Spleen (tissue), 11 donors: Measurements from ENCODE around the gene RDX. TPM values are rescaled to one million over a fixed set of nuclear protein-coding genes. Genes with fewer than 3 reads are reported as not detected.

Experiments used
- DNase-seq: peaks from one replicate; pipeline ENCODE4 v3.0.0-alpha.2; 2020
- H3K27ac ChIP-seq, 8 donors: fragments of 200-600 bp; sonication (generic) in 7 of 8; 1 replicate in 4 of 8; 2 replicates in 4 of 8; pipeline versions ENCODE4 v1.5.0 to v1.8.0; 2016 to 2021; ENCODE audit warnings: inconsistent platforms in 4 of 8, mild to moderate bottlenecking in 4 of 8, moderate library complexity in 1 of 8
- H3K27me3 ChIP-seq, 7 donors: fragments of 200-600 bp; sonication (generic) in 6 of 7; replicated peaks in 1 of 7; 1 replicate in 4 of 7; 2 replicates in 3 of 7; pipeline versions ENCODE4 v1.5.0 to v1.8.0; 2016 to 2021; ENCODE audit warnings: inconsistent platforms in 3 of 7, mild to moderate bottlenecking in 1 of 7
- H3K36me3 ChIP-seq, 6 donors: fragments of 200-600 bp; sonication (generic) in 5 of 6; 1 replicate in 4 of 6; 2 replicates in 2 of 6; pipeline versions ENCODE4 v1.5.0 to v1.8.0; 2016 to 2021; ENCODE audit warnings: inconsistent platforms in 2 of 6
- H3K4me1 ChIP-seq, 6 donors: fragments of 200-600 bp; sonication (generic) in 5 of 6; 1 replicate in 3 of 6; 2 replicates in 3 of 6; pipeline versions ENCODE4 v1.5.0 to v1.8.0; 2016 to 2021; ENCODE audit warnings: inconsistent platforms in 3 of 6
- H3K4me3 ChIP-seq, 8 donors: fragments of 200-600 bp; sonication (generic) in 7 of 8; 1 replicate in 4 of 8; 2 replicates in 4 of 8; pipeline versions ENCODE4 v1.5.0 to v1.8.0; 2016 to 2021; ENCODE audit warnings: inconsistent platforms in 4 of 8, mild to moderate bottlenecking in 4 of 8, moderate library complexity in 2 of 8
- H3K9me3 ChIP-seq, 8 donors: fragments of 200-600 bp; sonication (generic) in 7 of 8; 1 replicate in 4 of 8; 2 replicates in 4 of 8; pipeline versions ENCODE4 v1.5.0 to v1.8.0; 2016 to 2021; ENCODE audit warnings: inconsistent platforms in 4 of 8
- CTCF ChIP-seq, 11 experiments: fragments of 200-600 bp in 7 of 11; fragments of 450-650 bp in 4 of 11; sonication (generic) in 4 of 11; IDR thresholded peaks in 8 of 11; conservative IDR thresholded peaks in 3 of 11; 1 replicate in 7 of 11; 2 replicates in 4 of 11; pipeline versions ENCODE4 v1.4.0 to v1.8.0; 2016 to 2021; ENCODE audit warnings: antibody characterized with exemption in 11 of 11, inconsistent platforms in 4 of 11, mild to moderate bottlenecking in 1 of 11
- POLR2A ChIP-seq, 3 donors: fragments of 450-650 bp; IDR thresholded peaks; one replicate each; pipeline ENCODE4 v1.5.1; 2017; ENCODE audit warnings: antibody characterized with exemption in 3 of 3, mild to moderate bottlenecking in 1 of 3
- POLR2AphosphoS5 ChIP-seq, 3 donors: sonication (generic); formaldehyde crosslinking; IDR thresholded peaks; one replicate each; pipeline ENCODE4 v1.5.1; 2017; ENCODE audit warnings: antibody characterized with exemption in 3 of 3
- WGBS, 5 donors: extraction: QIAGEN DNeasy Blood & Tissue Kit in 3 of 5; methylation state at CpG; one replicate each; pipeline versions ENCODE4 v1.1.5 to v1.1.7; 2013 to 2018; 5-methylcytosine and 5-hydroxymethylcytosine counted together
- intact Hi-C: fragments of 100-400 bp; cut with DNase I; formaldehyde crosslinking; loops from one replicate; pipeline ENCODE4 v1.15.0; 2023; ENCODE audit warnings: low total_unique reads
- polyA plus RNA-seq, 3 donors: library from polyadenylated mRNA; stranded (reverse); fragments of 200-250 nt; gene quantifications; one replicate each; pipeline ENCODE4 v1.2.1, GENCODE V29; 2013
- total RNA-seq, 7 donors: library from RNA; depleted of rRNA in 3 of 7; stranded (reverse); fragments of >200 nt in 3 of 7; fragmentation: NEBNext Ultra II Directional in 4 of 7; extraction: Animal tissue kit (Norgen Biotek cat#: 25700) in 4 of 7; gene quantifications; one replicate each; pipeline versions ENCODE4 v1.1.0 to v1.2.1, GENCODE V29; 2016 to 2021
- donor health status: healthy with polysubstance abuse.
- donor health status: DM: no; HTN: no; CAD: no; lungs with moderate emphysema.
- donor health status: DM: no; HTN: no; CAD: no.
- donor health status: Bipolar disorder and iron deficiency.
- donor health status: healthy.
- donor health status: DM: no; HTN: no; CAD: no.
- donor health status: DM: yes; HTN: yes; CAD: no.

Gene RDX
- total and polyA plus RNA-seq, 10 donors, result 11.7 to 138 (median 90.9) TPM

- DNase-seq, result no peak
- Histone ChIP-seq H3K4me3 (no peak overlapping the region), H3K27ac (no peak overlapping the region), H3K36me3 (no peaks in the 10 kb centered on the region), H3K4me1 (peaks cover 0 to 13% (median 6%) of the 10 kb centered on the region in 6 donors), H3K9me3 (peaks cover 0 to under 1% (median 0%) of the 10 kb centered on the region in 8 donors), H3K27me3 (no peaks in the 10 kb centered on the region)
- intact Hi-C loops, result no loop called here
- WGBS, 5 donors, result 89 to 96% (median 95%) methylated on average over 4 of the region's 4 CpGs
- TF ChIP-seq CTCF (IDR thresholded peaks at IDR 0.05 in 8 of 11, conservative IDR thresholded peaks at IDR 0.05 in 3 of 11), result no peak
- no peak for TF ChIP-seq POLR2AphosphoS5 (IDR thresholded peaks at IDR 0.05)
- TF ChIP-seq POLR2A (IDR thresholded peaks at IDR 0.05), result no peak
Measured at GRCh38 chr11:110323786-110324185, 27.4 kb upstream of the RDX start.

- WGBS, 5 donors, result 65 to 79% (median 72%) methylated on average over 3 of the region's 3 CpGs
- Histone ChIP-seq H3K4me3 (no peak overlapping the region), H3K4me1 (peaks cover 4 to 33% (median 15%) of the 10 kb centered on the region in 6 donors), H3K27ac (peak overlapping the region in 6 of 8 donors; percentile 35 to 62 (median 53)), H3K27me3 (no peaks in the 10 kb centered on the region), H3K36me3 (no peaks in the 10 kb centered on the region), H3K9me3 (no peaks in the 10 kb centered on the region)
- TF ChIP-seq POLR2A (IDR thresholded peaks at IDR 0.05), result no peak
- peak in 1 of 3 donors; percentile 9 for TF ChIP-seq POLR2AphosphoS5 (IDR thresholded peaks at IDR 0.05)
- TF ChIP-seq CTCF (IDR thresholded peaks at IDR 0.05 in 8 of 11, conservative IDR thresholded peaks at IDR 0.05 in 3 of 11), result no peak
- intact Hi-C loops, result no loop called here
- DNase-seq, result no peak
Measured at GRCh38 chr11:110319501-110319900, 23.1 kb upstream of the RDX start.

GRCh38 chr11:110318638-110319404 lies 22.4 kb upstream of the RDX start:
- WGBS, 5 donors, result 44 to 79% (median 71%) methylated on average over 1 of the region's 1 CpG
- intact Hi-C loops, result no loop called here

More at GRCh38 chr11:110318638-110319404, 22.4 kb upstream of the RDX start:
- H3K27me3 ChIP-seq, result no peaks in the 10 kb centered on the region
- H3K9me3 ChIP-seq, result no peaks in the 10 kb centered on the region
- no peak overlapping the region for H3K4me3 ChIP-seq
- no peak for TF ChIP-seq CTCF (IDR thresholded peaks at IDR 0.05 in 8 of 11, conservative IDR thresholded peaks at IDR 0.05 in 3 of 11)
- no peak for TF ChIP-seq POLR2AphosphoS5 (IDR thresholded peaks at IDR 0.05)
- TF ChIP-seq POLR2A (IDR thresholded peaks at IDR 0.05), result no peak
- peak overlapping the region in 6 of 8 donors; percentile 35 to 62 (median 53) for H3K27ac ChIP-seq
- no peak for DNase-seq
- peaks cover 4 to 33% (median 15%) of the 10 kb centered on the region in 6 donors for H3K4me1 ChIP-seq
- H3K36me3 ChIP-seq, result no peaks in the 10 kb centered on the region
